OCI-LY7 (cell line): ENCODE measurements around the gene NUP62. TPM values are rescaled to one million over a fixed set of nuclear protein-coding genes. Genes with fewer than 3 reads are reported as not detected.

Source experiments
- BruUV-seq: library from RNA; stranded (reverse); fragments of 400-500 nt; replicated peaks from 2 replicates; lab custom pipeline; 2021; lab: Mats Ljungman, UMichigan
- CTCF ChIA-PET: fragments of 300-600 bp; sonication (Branson Sonifier 250); formaldehyde crosslinking; loops from one replicate; lab custom pipeline; 2022; ENCODE audit warnings: antibody characterized with exemption; ENCODE audit not compliant: unreplicated experiment; lab: Charles Lee
- POLR2A ChIA-PET: fragments of 300-600 bp; sonication (Branson Sonifier 250); formaldehyde crosslinking; loops from one replicate; lab custom pipeline; 2022; ENCODE audit warnings: antibody characterized with exemption; lab: Charles Lee
- DNase-seq: peaks from one replicate; pipeline ENCODE4 v3.0.0-alpha.2; 2015; ENCODE audit warnings: low spot score
- H2AFZ ChIP-seq: fragments of 200-600 bp; sonication (generic), shearing (Covaris generic); 2 replicates; pipeline ENCODE4 v1.6.1; 2014; ENCODE audit warnings: mild to moderate bottlenecking, antibody characterized with exemption, low read length, moderate library complexity
- H3K27ac ChIP-seq: fragments of 200-600 bp; sonication (generic); 2 replicates; pipeline ENCODE4 v1.5.1; 2014; ENCODE audit warnings: mixed run types, low read depth, mild to moderate bottlenecking, moderate library complexity, low read length, inconsistent platforms; ENCODE audit not compliant: poor library complexity, severe bottlenecking
- H3K36me3 ChIP-seq: fragments of 200-600 bp; sonication (generic); 2 replicates; pipeline ENCODE4 v1.6.1; 2014; ENCODE audit warnings: mild to moderate bottlenecking, antibody characterized with exemption, low read length, moderate library complexity, mixed read lengths; ENCODE audit not compliant: insufficient read depth
- H3K4me1 ChIP-seq: fragments of 200-600 bp; sonication (generic); 2 replicates; pipeline ENCODE4 v1.5.1; 2014; ENCODE audit warnings: mild to moderate bottlenecking, low read length; ENCODE audit not compliant: insufficient read depth, poor library complexity, severe bottlenecking
- H3K4me2 ChIP-seq: fragments of 200-600 bp; sonication (generic); 2 replicates; pipeline ENCODE4 v1.6.1; 2014; ENCODE audit warnings: mild to moderate bottlenecking, low read length
- H3K4me3 ChIP-seq: fragments of 200-600 bp; sonication (generic); 2 replicates; pipeline ENCODE4 v1.5.1; 2014; ENCODE audit warnings: mild to moderate bottlenecking, low read depth, low read length; ENCODE audit not compliant: poor library complexity, severe bottlenecking
- H3K79me2 ChIP-seq: fragments of 200-600 bp; sonication (generic); 2 replicates; pipeline ENCODE4 v1.6.1; 2016; ENCODE audit warnings: low read depth, mild to moderate bottlenecking, low read length, moderate library complexity, mixed read lengths; ENCODE audit not compliant: insufficient read depth
- H3K9me2 ChIP-seq: fragments of 200-600 bp; sonication (generic); 2 replicates; pipeline ENCODE4 v1.6.1; 2016; ENCODE audit warnings: mild to moderate bottlenecking, low read length, mixed read lengths; ENCODE audit not compliant: insufficient read depth
- H3K9me3 ChIP-seq: fragments of 200-600 bp; sonication (generic); 2 replicates; pipeline ENCODE4 v1.6.1; 2014; ENCODE audit warnings: mild to moderate bottlenecking, mixed run types, low read length, mixed read lengths
- H4K20me1 ChIP-seq: fragments of 200-600 bp; sonication (generic); 2 replicates; pipeline ENCODE4 v1.6.1; 2014; ENCODE audit warnings: mild to moderate bottlenecking, antibody characterized with exemption, low read length, moderate library complexity, mixed read lengths; ENCODE audit not compliant: insufficient read depth
- EZH2phosphoT487 ChIP-seq: fragments of 200-600 bp; sonication (generic); IDR thresholded peaks from 2 replicates; pipeline ENCODE4 v1.6.1; 2018; ENCODE audit warnings: low read depth, borderline replicate concordance, mild to moderate bottlenecking, mixed run types, antibody characterized with exemption, low read length, moderate library complexity, mixed read lengths
- intact Hi-C: fragments of 100-400 bp; cut with micrococcal nuclease; formaldehyde crosslinking; loops from one replicate; pipeline ENCODE4 v1.10.0; 2022; ENCODE audit not compliant: unreplicated experiment
- total RNA-seq, 2 experiments: library from RNA; depleted of rRNA in 1 of 2; stranded (reverse); fragments of >200 nt in 1 of 2; shearing (Covaris generic) in 1 of 2; gene quantifications; 2 replicates each; pipeline ENCODE4 v1.2.3, GENCODE V29; 2014 to 2022
- TF ChIP-seq, protein P1 (sequence below): fragments of 200-600 bp; sonication (generic); conservative IDR thresholded peaks from 2 replicates; pipeline ENCODE4 v1.5.1; 2014; ENCODE audit warnings: mild to moderate bottlenecking, antibody characterized with exemption, low read length, moderate library complexity, mixed read lengths

The NUP62 gene
- total RNA-seq, 2 experiments from 2014 or later: 75.6 to 76.3 TPM

- Histone ChIP-seq H3K4me2 (no peak overlapping the region), H2AFZ (no peak overlapping the region), H4K20me1 (no peaks in the 10 kb centered on the region), H3K79me2 (no peaks in the 10 kb centered on the region), H3K4me3 (no peak overlapping the region), H3K36me3 (no peaks in the 10 kb centered on the region), H3K4me1 (no peaks in the 10 kb centered on the region), H3K9me2 (no peaks in the 10 kb centered on the region), H3K27ac (no peak overlapping the region), H3K9me3 (no peaks in the 10 kb centered on the region)
- intact Hi-C loops: no loop called here
- ChIA-PET POLR2A (no interaction called here), CTCF (no interaction called here)
- DNase-seq: no peak
- BruUV-seq: no TSS peak
- TF ChIP-seq, protein P1, sequence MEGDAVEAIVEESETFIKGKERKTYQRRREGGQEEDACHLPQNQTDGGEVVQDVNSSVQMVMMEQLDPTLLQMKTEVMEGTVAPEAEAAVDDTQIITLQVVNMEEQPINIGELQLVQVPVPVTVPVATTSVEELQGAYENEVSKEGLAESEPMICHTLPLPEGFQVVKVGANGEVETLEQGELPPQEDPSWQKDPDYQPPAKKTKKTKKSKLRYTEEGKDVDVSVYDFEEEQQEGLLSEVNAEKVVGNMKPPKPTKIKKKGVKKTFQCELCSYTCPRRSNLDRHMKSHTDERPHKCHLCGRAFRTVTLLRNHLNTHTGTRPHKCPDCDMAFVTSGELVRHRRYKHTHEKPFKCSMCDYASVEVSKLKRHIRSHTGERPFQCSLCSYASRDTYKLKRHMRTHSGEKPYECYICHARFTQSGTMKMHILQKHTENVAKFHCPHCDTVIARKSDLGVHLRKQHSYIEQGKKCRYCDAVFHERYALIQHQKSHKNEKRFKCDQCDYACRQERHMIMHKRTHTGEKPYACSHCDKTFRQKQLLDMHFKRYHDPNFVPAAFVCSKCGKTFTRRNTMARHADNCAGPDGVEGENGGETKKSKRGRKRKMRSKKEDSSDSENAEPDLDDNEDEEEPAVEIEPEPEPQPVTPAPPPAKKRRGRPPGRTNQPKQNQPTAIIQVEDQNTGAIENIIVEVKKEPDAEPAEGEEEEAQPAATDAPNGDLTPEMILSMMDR: no peak
- TF ChIP-seq EZH2phosphoT487: no peak
Observed at GRCh38 chr19:49940482-49940791, 11.1 kb upstream of the NUP62 start.

GRCh38 chr19:49939721-49940481, 10.6 kb upstream of the NUP62 start:
- no peaks in the 10 kb centered on the region for H3K9me3 ChIP-seq
- BruUV-seq: no TSS peak
- H3K36me3 ChIP-seq: no peaks in the 10 kb centered on the region
- no peak overlapping the region for H2AFZ ChIP-seq
- DNase-seq: no peak
- intact Hi-C loops: no loop called here
- no peak overlapping the region for H3K4me3 ChIP-seq
- H4K20me1 ChIP-seq: no peaks in the 10 kb centered on the region
- H3K79me2 ChIP-seq: no peaks in the 10 kb centered on the region
- ChIA-PET CTCF (no interaction called here), POLR2A (interaction anchor here (0.7 kb wide), 1 partner anchor 10 kb away, joined by 3 read pairs; no protein-coding TSS in a partner anchor)
- H3K4me2 ChIP-seq: no peak overlapping the region
- H3K27ac ChIP-seq: no peak overlapping the region
- H3K4me1 ChIP-seq: no peaks in the 10 kb centered on the region
- no peaks in the 10 kb centered on the region for H3K9me2 ChIP-seq
- TF ChIP-seq EZH2phosphoT487: no peak
- TF ChIP-seq, protein P1: peak; percentile 49

GRCh38 chr19:49938662-49939061, 9.4 kb upstream of the NUP62 start:
- TF ChIP-seq, protein P1: no peak
- TF ChIP-seq EZH2phosphoT487: no peak
- H3K36me3 ChIP-seq: peaks cover 3% of the 10 kb centered on the region
- H2AFZ ChIP-seq: no peak overlapping the region
- no peaks in the 10 kb centered on the region for H3K9me3 ChIP-seq
- intact Hi-C loops: no loop called here
- POLR2A ChIA-PET: no interaction called here
- no peaks in the 10 kb centered on the region for H3K79me2 ChIP-seq
- H3K27ac ChIP-seq: no peak overlapping the region
- H4K20me1 ChIP-seq: no peaks in the 10 kb centered on the region
- CTCF ChIA-PET: no interaction called here
- no TSS peak for BruUV-seq
- H3K4me1 ChIP-seq: no peaks in the 10 kb centered on the region
- no peak overlapping the region for H3K4me3 ChIP-seq
- no peaks in the 10 kb centered on the region for H3K9me2 ChIP-seq
- no peak overlapping the region for H3K4me2 ChIP-seq
- no peak for DNase-seq
